Ovary (tissue), 3 donors: ENCODE results near the gene FAM131C.

Experiments
- EP300 ChIP-seq: sonication (generic); formaldehyde crosslinking; IDR thresholded peaks from one replicate; pipeline ENCODE4 v1.6.1; 2017; ENCODE audit warnings: antibody characterized with exemption
- POLR2A ChIP-seq: fragments of 450-650 bp; IDR thresholded peaks from one replicate; pipeline ENCODE4 v1.6.1; 2017; ENCODE audit warnings: antibody characterized with exemption, mild to moderate bottlenecking, moderate library complexity
- TF ChIP-seq, protein P1 (sequence below), 3 donors: fragments of 450-650 bp in 2 of 3; fragments of 200-600 bp in 1 of 3; IDR thresholded peaks; one replicate each; pipeline versions ENCODE4 v1.5.1 to v1.8.0; 2016 to 2022; ENCODE audit warnings: antibody characterized with exemption in 3 of 3, mild to moderate bottlenecking in 1 of 3
- donor health status: DM: no; HTN: no; CAD: no.

GRCh38 chr1:16026723-16027484, 46.5 kb downstream of the FAM131C start:
- TF ChIP-seq EP300 (no peak), POLR2A (no peak)
- TF ChIP-seq, protein P1, sequence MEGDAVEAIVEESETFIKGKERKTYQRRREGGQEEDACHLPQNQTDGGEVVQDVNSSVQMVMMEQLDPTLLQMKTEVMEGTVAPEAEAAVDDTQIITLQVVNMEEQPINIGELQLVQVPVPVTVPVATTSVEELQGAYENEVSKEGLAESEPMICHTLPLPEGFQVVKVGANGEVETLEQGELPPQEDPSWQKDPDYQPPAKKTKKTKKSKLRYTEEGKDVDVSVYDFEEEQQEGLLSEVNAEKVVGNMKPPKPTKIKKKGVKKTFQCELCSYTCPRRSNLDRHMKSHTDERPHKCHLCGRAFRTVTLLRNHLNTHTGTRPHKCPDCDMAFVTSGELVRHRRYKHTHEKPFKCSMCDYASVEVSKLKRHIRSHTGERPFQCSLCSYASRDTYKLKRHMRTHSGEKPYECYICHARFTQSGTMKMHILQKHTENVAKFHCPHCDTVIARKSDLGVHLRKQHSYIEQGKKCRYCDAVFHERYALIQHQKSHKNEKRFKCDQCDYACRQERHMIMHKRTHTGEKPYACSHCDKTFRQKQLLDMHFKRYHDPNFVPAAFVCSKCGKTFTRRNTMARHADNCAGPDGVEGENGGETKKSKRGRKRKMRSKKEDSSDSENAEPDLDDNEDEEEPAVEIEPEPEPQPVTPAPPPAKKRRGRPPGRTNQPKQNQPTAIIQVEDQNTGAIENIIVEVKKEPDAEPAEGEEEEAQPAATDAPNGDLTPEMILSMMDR (IDR thresholded peaks at IDR 0.05): no peak
